PC-9 (cell line): ENCODE measurements around the gene PTPN6.

Experiments used
- EZH2 ChIP-seq: fragments of 200-600 bp; sonication (generic); IDR thresholded peaks from 2 replicates; pipeline ENCODE4 v1.8.0; 2017; ENCODE audit warnings: antibody characterized with exemption, low read depth
- TF ChIP-seq, protein P1 (sequence below): fragments of 200-600 bp; sonication (generic); conservative IDR thresholded peaks from 2 replicates; pipeline ENCODE4 v1.6.1; 2017; ENCODE audit warnings: mixed run types, antibody characterized with exemption, mild to moderate bottlenecking, moderate library complexity

DNA sequence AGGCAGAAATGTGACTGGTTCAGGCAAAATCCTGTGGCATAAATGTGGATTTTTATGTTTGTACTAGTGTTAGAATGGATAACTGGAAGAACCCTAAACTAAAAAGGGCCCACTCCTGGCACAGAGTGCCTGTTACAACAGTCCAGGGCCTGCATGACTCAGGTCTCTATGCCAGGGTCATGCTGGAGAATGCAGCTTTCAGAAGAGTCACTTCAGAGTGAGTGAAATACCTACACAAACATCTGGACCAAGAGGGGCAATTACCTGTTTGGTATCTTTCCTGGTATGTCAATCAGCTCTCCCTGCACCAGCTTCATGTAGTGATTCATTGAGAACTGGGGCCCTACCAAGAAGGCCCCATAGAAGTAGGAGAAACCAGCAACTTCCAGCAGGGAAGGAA is 29.6 kb downstream of the PTPN6 start:
- TF ChIP-seq, protein P1, sequence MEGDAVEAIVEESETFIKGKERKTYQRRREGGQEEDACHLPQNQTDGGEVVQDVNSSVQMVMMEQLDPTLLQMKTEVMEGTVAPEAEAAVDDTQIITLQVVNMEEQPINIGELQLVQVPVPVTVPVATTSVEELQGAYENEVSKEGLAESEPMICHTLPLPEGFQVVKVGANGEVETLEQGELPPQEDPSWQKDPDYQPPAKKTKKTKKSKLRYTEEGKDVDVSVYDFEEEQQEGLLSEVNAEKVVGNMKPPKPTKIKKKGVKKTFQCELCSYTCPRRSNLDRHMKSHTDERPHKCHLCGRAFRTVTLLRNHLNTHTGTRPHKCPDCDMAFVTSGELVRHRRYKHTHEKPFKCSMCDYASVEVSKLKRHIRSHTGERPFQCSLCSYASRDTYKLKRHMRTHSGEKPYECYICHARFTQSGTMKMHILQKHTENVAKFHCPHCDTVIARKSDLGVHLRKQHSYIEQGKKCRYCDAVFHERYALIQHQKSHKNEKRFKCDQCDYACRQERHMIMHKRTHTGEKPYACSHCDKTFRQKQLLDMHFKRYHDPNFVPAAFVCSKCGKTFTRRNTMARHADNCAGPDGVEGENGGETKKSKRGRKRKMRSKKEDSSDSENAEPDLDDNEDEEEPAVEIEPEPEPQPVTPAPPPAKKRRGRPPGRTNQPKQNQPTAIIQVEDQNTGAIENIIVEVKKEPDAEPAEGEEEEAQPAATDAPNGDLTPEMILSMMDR: no peak
- TF ChIP-seq EZH2: no peak
